Right lobe of liver (tissue), 4 donors: ENCODE data around the gene SPECC1L.

Source experiments
- CTCF ChIP-seq, 4 donors: fragments of 200-600 bp in 3 of 4; fragments of 450-650 bp in 1 of 4; IDR thresholded peaks; one replicate each; pipeline versions ENCODE4 v1.5.1 to v1.8.0; 2016 to 2022; ENCODE audit warnings: antibody characterized with exemption in 4 of 4, mild to moderate bottlenecking in 2 of 4
- POLR2A ChIP-seq: fragments of 450-650 bp; IDR thresholded peaks from one replicate; pipeline ENCODE4 v1.6.1; 2017; ENCODE audit warnings: antibody characterized with exemption, mild to moderate bottlenecking
- donor health status: DM: no; HTN: no; CAD: no.
- donor health status: DM: no; HTN: no; CAD: no.
- donor health status: DM: no; HTN: yes; CAD: no.

GRCh38 chr22:24376002-24376401 lies 105.4 kb downstream of the SPECC1L start:
- TF ChIP-seq CTCF (IDR thresholded peaks at IDR 0.05) (no peak), POLR2A (no peak)
